ENCODE results near the gene DCAKD. TPM values are rescaled to one million over a fixed set of nuclear protein-coding genes. Genes with fewer than 3 reads are reported as not detected.
"Not testable (repeated sequence)": the region's sequence is repeated elsewhere in the genome, so short reads cannot be mapped to it uniquely, and the experiment has no call there.

The DCAKD gene
- polyA plus RNA-seq, 1 donor from 2014 or later, result 68.5 TPM

DNA sequence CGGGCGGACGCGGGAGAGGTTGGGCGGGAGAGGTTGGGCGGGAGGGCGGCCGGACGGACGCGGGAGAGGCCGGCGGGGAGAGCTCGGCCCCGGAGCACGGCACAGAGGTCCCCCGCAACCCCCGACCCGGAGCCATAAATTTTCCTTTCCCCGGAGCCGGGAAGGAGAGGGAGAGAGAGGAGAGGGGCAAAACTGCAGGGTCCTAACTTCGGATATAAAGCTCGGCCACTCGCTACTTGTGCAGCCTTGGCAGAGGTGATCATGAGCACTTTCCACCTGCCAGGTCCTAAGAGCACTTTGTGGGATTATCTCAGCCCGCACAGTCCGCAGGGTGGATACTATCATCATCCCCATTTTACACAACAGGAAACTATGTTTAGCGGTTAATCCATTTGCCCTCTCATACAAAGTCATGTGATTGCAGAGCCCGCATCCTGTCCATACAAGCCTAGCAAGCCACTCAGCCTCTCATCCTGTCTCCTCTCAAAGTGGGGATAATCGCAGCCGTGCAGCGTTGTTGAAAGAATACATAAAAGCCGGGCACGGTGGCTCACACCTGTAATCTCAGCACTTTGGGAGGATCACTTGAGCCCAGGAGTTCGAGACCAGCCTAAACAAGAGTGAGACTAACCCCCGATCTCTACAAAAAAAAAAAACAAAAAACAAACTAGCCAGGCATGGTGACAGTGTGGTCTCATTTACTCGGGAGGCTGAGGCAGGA, 780 bp upstream of the DCAKD start:
- no peaks in the 10 kb centered on the region for H3F3A ChIP-seq (ENCODE audit: insufficient read depth, low read length, poor library complexity, severe bottlenecking)
- H3K27me3 ChIP-seq (ENCODE audit: insufficient read depth, low read depth, low read length), result no peaks in the 10 kb centered on the region
- peak overlapping the region; percentile 70 for H3K9ac ChIP-seq (ENCODE audit: low read length)
- H2AFZ ChIP-seq (ENCODE audit: low read depth, low read length), result peak overlapping the region; percentile 35
- peak overlapping the region; percentile 56 for H3K27ac ChIP-seq (ENCODE audit: low read length)
- H3K36me3 ChIP-seq (ENCODE audit: insufficient read depth, low read length), result no peaks in the 10 kb centered on the region
- peak overlapping the region; percentile 55 for H3K4me2 ChIP-seq (ENCODE audit: low read length)
- no peaks in the 10 kb centered on the region for H3K9me3 ChIP-seq (ENCODE audit: low read length)
- TF ChIP-seq EZH2 (IDR thresholded peaks at IDR 0.05; ENCODE audit: borderline replicate concordance, insufficient read depth, low read length, poor library complexity, severe bottlenecking), result no peak
- TF ChIP-seq MXI1 (conservative IDR thresholded peaks at IDR 0.05; ENCODE audit: poor library complexity, severe bottlenecking), result no peak
- TF ChIP-seq TAF1 (IDR thresholded peaks at IDR 0.05; ENCODE audit: low read depth), result peak; percentile 42
- TF ChIP-seq POLR2AphosphoS5 (IDR thresholded peaks at IDR 0.05), result no peak
- no peak for TF ChIP-seq RAD21 (conservative IDR thresholded peaks at IDR 0.05)
- TF ChIP-seq, protein P1, sequence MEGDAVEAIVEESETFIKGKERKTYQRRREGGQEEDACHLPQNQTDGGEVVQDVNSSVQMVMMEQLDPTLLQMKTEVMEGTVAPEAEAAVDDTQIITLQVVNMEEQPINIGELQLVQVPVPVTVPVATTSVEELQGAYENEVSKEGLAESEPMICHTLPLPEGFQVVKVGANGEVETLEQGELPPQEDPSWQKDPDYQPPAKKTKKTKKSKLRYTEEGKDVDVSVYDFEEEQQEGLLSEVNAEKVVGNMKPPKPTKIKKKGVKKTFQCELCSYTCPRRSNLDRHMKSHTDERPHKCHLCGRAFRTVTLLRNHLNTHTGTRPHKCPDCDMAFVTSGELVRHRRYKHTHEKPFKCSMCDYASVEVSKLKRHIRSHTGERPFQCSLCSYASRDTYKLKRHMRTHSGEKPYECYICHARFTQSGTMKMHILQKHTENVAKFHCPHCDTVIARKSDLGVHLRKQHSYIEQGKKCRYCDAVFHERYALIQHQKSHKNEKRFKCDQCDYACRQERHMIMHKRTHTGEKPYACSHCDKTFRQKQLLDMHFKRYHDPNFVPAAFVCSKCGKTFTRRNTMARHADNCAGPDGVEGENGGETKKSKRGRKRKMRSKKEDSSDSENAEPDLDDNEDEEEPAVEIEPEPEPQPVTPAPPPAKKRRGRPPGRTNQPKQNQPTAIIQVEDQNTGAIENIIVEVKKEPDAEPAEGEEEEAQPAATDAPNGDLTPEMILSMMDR (IDR thresholded peaks at IDR 0.05; ENCODE audit: poor library complexity, severe bottlenecking), result no peak
- no peaks in the 10 kb centered on the region for H3K9me2 ChIP-seq (ENCODE audit: insufficient read depth, low read length)
- H3K79me2 ChIP-seq (replicated peaks; ENCODE audit: insufficient read depth, low read length), result peaks cover 23% of the 10 kb centered on the region
- peak overlapping the region; percentile 70 for H3K4me3 ChIP-seq (ENCODE audit: low read length)
- H4K20me1 ChIP-seq (ENCODE audit: insufficient read depth), result no peaks in the 10 kb centered on the region

DNA sequence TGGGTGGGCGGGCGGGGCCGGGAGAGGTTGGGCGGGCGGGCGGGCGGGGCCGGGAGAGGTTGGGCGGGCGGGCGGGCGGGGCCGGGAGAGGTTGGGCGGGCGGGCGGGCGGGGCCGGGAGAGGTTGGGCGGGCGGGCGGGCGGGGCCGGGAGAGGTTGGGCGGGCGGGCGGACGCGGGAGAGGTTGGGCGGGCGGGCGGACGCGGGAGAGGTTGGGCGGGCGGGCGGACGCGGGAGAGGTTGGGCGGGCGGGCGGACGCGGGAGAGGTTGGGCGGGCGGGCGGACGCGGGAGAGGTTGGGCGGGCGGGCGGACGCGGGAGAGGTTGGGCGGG, 254 bp upstream of the DCAKD start:
- not testable (repeated sequence) for H3F3A ChIP-seq (ENCODE audit: insufficient read depth, low read length, poor library complexity, severe bottlenecking); H3K9me2 ChIP-seq (ENCODE audit: insufficient read depth, low read length); H3K27ac ChIP-seq (ENCODE audit: low read length); H3K9me3 ChIP-seq (ENCODE audit: low read length); H3K27me3 ChIP-seq (ENCODE audit: insufficient read depth, low read depth, low read length); H4K20me1 ChIP-seq (ENCODE audit: insufficient read depth); H3K4me2 ChIP-seq (ENCODE audit: low read length); H3K36me3 ChIP-seq (ENCODE audit: insufficient read depth, low read length); H2AFZ ChIP-seq (ENCODE audit: low read depth, low read length)
- peaks cover 23% of the 10 kb centered on the region for H3K79me2 ChIP-seq (replicated peaks; ENCODE audit: insufficient read depth, low read length)
- H3K4me3 ChIP-seq (ENCODE audit: low read length), result peak overlapping the region; percentile 70
- H3K9ac ChIP-seq (ENCODE audit: low read length), result peak overlapping the region; percentile 84

DNA sequence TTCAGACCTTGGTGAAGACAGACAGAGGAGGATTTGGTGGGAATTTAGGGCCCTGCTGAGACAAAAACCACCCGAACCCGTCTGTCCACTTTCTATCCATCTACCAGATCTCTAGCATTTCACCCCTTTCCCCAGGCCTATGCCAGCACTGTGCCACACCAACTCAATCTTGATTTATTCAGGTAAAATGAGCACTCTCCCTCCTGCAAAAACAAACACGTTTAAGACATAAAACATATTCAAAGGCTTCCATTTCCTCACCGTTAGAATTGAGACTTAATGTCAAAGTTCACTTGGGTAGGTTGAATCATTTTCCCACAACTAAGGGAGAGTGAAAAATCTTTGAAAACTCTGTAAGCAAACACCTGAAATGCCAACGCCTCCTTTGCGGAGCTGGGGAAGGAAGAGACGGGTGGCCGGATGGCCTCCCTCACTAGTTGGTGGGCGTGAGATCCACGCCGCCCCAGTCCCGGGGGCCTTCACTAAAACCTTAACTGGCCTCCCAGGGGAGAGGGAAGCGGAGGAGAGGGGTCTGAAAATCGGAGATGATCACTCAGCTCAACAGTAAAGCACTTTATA, 862 bp downstream of the DCAKD start:
- Histone ChIP-seq H3K9me3 (ENCODE audit: low read length) (no peaks in the 10 kb centered on the region), H3K9ac (ENCODE audit: low read length) (peak overlapping the region; percentile 84), H3K27me3 (ENCODE audit: insufficient read depth, low read depth, low read length) (no peaks in the 10 kb centered on the region), H4K20me1 (ENCODE audit: insufficient read depth) (no peaks in the 10 kb centered on the region), H2AFZ (ENCODE audit: low read depth, low read length) (no peak overlapping the region), H3K36me3 (ENCODE audit: insufficient read depth, low read length) (no peaks in the 10 kb centered on the region), H3K9me2 (ENCODE audit: insufficient read depth, low read length) (no peaks in the 10 kb centered on the region), H3K4me2 (ENCODE audit: low read length) (peak overlapping the region; percentile 96), H3F3A (ENCODE audit: insufficient read depth, low read length, poor library complexity, severe bottlenecking) (no peaks in the 10 kb centered on the region), H3K4me3 (ENCODE audit: low read length) (peak overlapping the region; percentile 80), H3K27ac (ENCODE audit: low read length) (peak overlapping the region; percentile 76), H3K79me2 (replicated peaks; ENCODE audit: insufficient read depth, low read length) (peaks cover 23% of the 10 kb centered on the region)
- TF ChIP-seq RAD21 (conservative IDR thresholded peaks at IDR 0.05), result no peak
- no peak for TF ChIP-seq POLR2AphosphoS5 (IDR thresholded peaks at IDR 0.05)
- TF ChIP-seq EZH2 (IDR thresholded peaks at IDR 0.05; ENCODE audit: borderline replicate concordance, insufficient read depth, low read length, poor library complexity, severe bottlenecking), result no peak
- TF ChIP-seq, protein P1 (IDR thresholded peaks at IDR 0.05; ENCODE audit: poor library complexity, severe bottlenecking), result no peak
- TF ChIP-seq MXI1 (conservative IDR thresholded peaks at IDR 0.05; ENCODE audit: poor library complexity, severe bottlenecking), result no peak
- TF ChIP-seq TAF1 (IDR thresholded peaks at IDR 0.05; ENCODE audit: low read depth), result no peak
- TF ChIP-seq, protein P2, sequence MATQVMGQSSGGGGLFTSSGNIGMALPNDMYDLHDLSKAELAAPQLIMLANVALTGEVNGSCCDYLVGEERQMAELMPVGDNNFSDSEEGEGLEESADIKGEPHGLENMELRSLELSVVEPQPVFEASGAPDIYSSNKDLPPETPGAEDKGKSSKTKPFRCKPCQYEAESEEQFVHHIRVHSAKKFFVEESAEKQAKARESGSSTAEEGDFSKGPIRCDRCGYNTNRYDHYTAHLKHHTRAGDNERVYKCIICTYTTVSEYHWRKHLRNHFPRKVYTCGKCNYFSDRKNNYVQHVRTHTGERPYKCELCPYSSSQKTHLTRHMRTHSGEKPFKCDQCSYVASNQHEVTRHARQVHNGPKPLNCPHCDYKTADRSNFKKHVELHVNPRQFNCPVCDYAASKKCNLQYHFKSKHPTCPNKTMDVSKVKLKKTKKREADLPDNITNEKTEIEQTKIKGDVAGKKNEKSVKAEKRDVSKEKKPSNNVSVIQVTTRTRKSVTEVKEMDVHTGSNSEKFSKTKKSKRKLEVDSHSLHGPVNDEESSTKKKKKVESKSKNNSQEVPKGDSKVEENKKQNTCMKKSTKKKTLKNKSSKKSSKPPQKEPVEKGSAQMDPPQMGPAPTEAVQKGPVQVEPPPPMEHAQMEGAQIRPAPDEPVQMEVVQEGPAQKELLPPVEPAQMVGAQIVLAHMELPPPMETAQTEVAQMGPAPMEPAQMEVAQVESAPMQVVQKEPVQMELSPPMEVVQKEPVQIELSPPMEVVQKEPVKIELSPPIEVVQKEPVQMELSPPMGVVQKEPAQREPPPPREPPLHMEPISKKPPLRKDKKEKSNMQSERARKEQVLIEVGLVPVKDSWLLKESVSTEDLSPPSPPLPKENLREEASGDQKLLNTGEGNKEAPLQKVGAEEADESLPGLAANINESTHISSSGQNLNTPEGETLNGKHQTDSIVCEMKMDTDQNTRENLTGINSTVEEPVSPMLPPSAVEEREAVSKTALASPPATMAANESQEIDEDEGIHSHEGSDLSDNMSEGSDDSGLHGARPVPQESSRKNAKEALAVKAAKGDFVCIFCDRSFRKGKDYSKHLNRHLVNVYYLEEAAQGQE (IDR thresholded peaks at IDR 0.05; ENCODE audit: borderline replicate concordance), result no peak
- no peak for TF ChIP-seq EP300 (conservative IDR thresholded peaks at IDR 0.05; ENCODE audit: poor library complexity, severe bottlenecking)
- no peak for TF ChIP-seq SMC3 (conservative IDR thresholded peaks at IDR 0.05; ENCODE audit: poor library complexity)
